Endothelial cell of umbilical vein (primary cell): ENCODE results near the gene CTIF. TPM values are rescaled to one million over a fixed set of nuclear protein-coding genes. Genes with fewer than 3 reads are reported as not detected.

Source experiments
- BruUV-seq: library from RNA; stranded (reverse); fragments of 400-500 nt; replicated peaks from 2 replicates; lab custom pipeline; 2021; lab: Mats Ljungman, UMichigan
- CTCF ChIA-PET: fragments of 300-600, 350-600 bp; sonication (Branson Sonifier 250); formaldehyde crosslinking; loops from one replicate; lab custom pipeline; 2021; ENCODE audit warnings: antibody characterized with exemption, inconsistent platforms; lab: Charles Lee
- POLR2A ChIA-PET: fragments of 300-600, 350-600 bp; sonication (Branson Sonifier 250); formaldehyde crosslinking; loops from one replicate; lab custom pipeline; 2021; ENCODE audit warnings: antibody characterized with exemption, inconsistent platforms; lab: Charles Lee
- DNase-seq: peaks from one replicate; pipeline ENCODE4 v3.0.0-alpha.2; 2011; ENCODE audit warnings: low read depth, low spot score
- FAIRE-seq: peaks from 2 replicates; lab custom pipeline; 2011; peaks lifted over from hg19 to GRCh38; lab: Jason Lieb, UNC
- H2AFZ ChIP-seq: 2 replicates; pipeline ENCODE4 v1.6.0; 2012; ENCODE audit warnings: low read depth, low read length, control low read depth, inconsistent platforms
- H3K27ac ChIP-seq: 2 replicates; pipeline ENCODE4 v1.5.1; 2011; ENCODE audit warnings: low read depth, mild to moderate bottlenecking, control low read depth, low read length, moderate library complexity; ENCODE audit not compliant: insufficient read depth
- H3K27me3 ChIP-seq, 2 experiments: 2 replicates each; pipeline versions ENCODE4 v1.6.0 to v1.6.1; 2011; ENCODE audit warnings: low read length in 2 of 2, mixed read lengths in 1 of 2; ENCODE audit not compliant: control insufficient read depth in 2 of 2, insufficient read depth in 2 of 2
- H3K36me3 ChIP-seq, 2 experiments: 2 replicates in 1 of 2; 3 replicates in 1 of 2; pipeline ENCODE4 v1.5.1; 2011; ENCODE audit warnings: low read length in 2 of 2, mild to moderate bottlenecking in 1 of 2, moderate library complexity in 1 of 2; ENCODE audit not compliant: control insufficient read depth in 2 of 2, insufficient read depth in 2 of 2; ENCODE audit errors: extremely low read depth in 1 of 2
- H3K4me1 ChIP-seq: 3 replicates; pipeline ENCODE4 v1.5.1; 2011; ENCODE audit warnings: mild to moderate bottlenecking, low read length; ENCODE audit not compliant: control insufficient read depth, insufficient read depth; ENCODE audit errors: extremely low read depth
- H3K4me2 ChIP-seq: 2 replicates; pipeline ENCODE4 v1.6.1; 2011; ENCODE audit warnings: low read length, control low read depth, mixed read lengths; ENCODE audit not compliant: insufficient read depth
- H3K4me3 ChIP-seq, 3 experiments: fragments of 200-600 bp in 1 of 3; sonication (generic), shearing (Covaris generic) in 1 of 3; replicated peaks in 1 of 3; 2 replicates each; pipeline ENCODE4 v1.5.1; 2011 to 2016; ENCODE audit warnings: control low read depth in 3 of 3, low read length in 3 of 3, mild to moderate bottlenecking in 2 of 3, inconsistent platforms in 1 of 3, low read depth in 1 of 3, moderate library complexity in 1 of 3; ENCODE audit not compliant: insufficient read depth in 1 of 3
- H3K79me2 ChIP-seq: 2 replicates; pipeline ENCODE4 v1.6.0; 2012; ENCODE audit warnings: low read length, inconsistent platforms; ENCODE audit not compliant: control insufficient read depth, insufficient read depth
- H3K9ac ChIP-seq: replicated peaks from 2 replicates; pipeline ENCODE3; 2011; ENCODE audit warnings: low read length, control low read depth; ENCODE audit not compliant: insufficient read depth; ENCODE audit errors: extremely low read depth
- H3K9me1 ChIP-seq: replicated peaks from 3 replicates; pipeline ENCODE4 v1.6.0; 2011; ENCODE audit warnings: mild to moderate bottlenecking, low read length; ENCODE audit not compliant: control insufficient read depth, insufficient read depth; ENCODE audit errors: extremely low read depth
- H3K9me3 ChIP-seq: replicated peaks from 2 replicates; pipeline ENCODE4 v1.5.1; 2012; ENCODE audit warnings: low read length, inconsistent platforms; ENCODE audit not compliant: control insufficient read depth, insufficient read depth
- H4K20me1 ChIP-seq: replicated peaks from 2 replicates; pipeline ENCODE3; 2011; ENCODE audit warnings: mild to moderate bottlenecking, low read length; ENCODE audit not compliant: control insufficient read depth, insufficient read depth; ENCODE audit errors: extremely low read depth
- EZH2 ChIP-seq: IDR thresholded peaks from 2 replicates; pipeline ENCODE4 v1.6.1; 2012; ENCODE audit warnings: borderline replicate concordance, low read depth, mild to moderate bottlenecking, moderate library complexity, low read length, inconsistent platforms; ENCODE audit not compliant: severe bottlenecking
- FOS ChIP-seq: IDR thresholded peaks from 2 replicates; pipeline ENCODE4 v1.6.1; 2011; ENCODE audit warnings: mild to moderate bottlenecking, low read length, moderate library complexity, borderline replicate concordance; ENCODE audit not compliant: insufficient read depth
- GATA2 ChIP-seq: IDR thresholded peaks from 2 replicates; pipeline ENCODE4 v1.7.0; 2011; ENCODE audit warnings: low read depth, mild to moderate bottlenecking, moderate library complexity, mixed read lengths, low read length; ENCODE audit not compliant: insufficient read length, insufficient read depth
- JUN ChIP-seq: IDR thresholded peaks from 2 replicates; pipeline ENCODE4 v1.6.1; 2011; ENCODE audit warnings: borderline replicate concordance, low read depth; ENCODE audit not compliant: insufficient read length, insufficient read depth
- MYC ChIP-seq: IDR thresholded peaks from one replicate; pipeline ENCODE4 v1.6.1; 2011; ENCODE audit warnings: mild to moderate bottlenecking, low read depth, low read length
- POLR2A ChIP-seq: IDR thresholded peaks from 2 replicates; pipeline ENCODE4 v1.6.1; 2012; ENCODE audit warnings: low read depth, mild to moderate bottlenecking, control low read depth, low read length
- POLR2AphosphoS5 ChIP-seq: IDR thresholded peaks from 2 replicates; pipeline ENCODE4 v1.6.1; 2012; ENCODE audit warnings: low read depth, mild to moderate bottlenecking, control low read depth, low read length, moderate library complexity; ENCODE audit not compliant: insufficient read depth
- dilution Hi-C: fragments of 300-500 bp; cut with MboI; formaldehyde crosslinking; loops from one replicate; pipeline ENCODE4 v1.15.0; 2019; ENCODE audit warnings: low sequenced_read_pairs; ENCODE audit not compliant: extremely low pct_ligation_motif_present
- intact Hi-C: fragments of 100-400 bp; cut with micrococcal nuclease; formaldehyde crosslinking; loops from one replicate; pipeline ENCODE4 v1.10.0; 2022
- polyA plus RNA-seq, 4 experiments: library from polyadenylated mRNA; depleted of rRNA in 3 of 4; stranded (reverse) in 3 of 4; unstranded in 1 of 4; fragments of >200 nt; gene quantifications; 2 replicates each; pipeline versions ENCODE4 v1.2.1 to v1.2.3, GENCODE V29; 2011 to 2012; ENCODE audit warnings: missing spikeins in 1 of 4
- total RNA-seq: library from RNA; stranded (reverse); gene quantifications from 2 replicates; pipeline ENCODE4 v1.2.3, GENCODE V29; 2021
- TF ChIP-seq, protein P1 (sequence below), 2 donors: IDR thresholded peaks; 1 replicate in 1 of 2; 2 replicates in 1 of 2; pipeline ENCODE4 v1.5.1; 2011; ENCODE audit warnings: low read length in 2 of 2, mild to moderate bottlenecking in 2 of 2, moderate library complexity in 2 of 2, control low read depth in 1 of 2, inconsistent platforms in 1 of 2, low read depth in 1 of 2; ENCODE audit not compliant: insufficient read depth in 1 of 2; ENCODE audit errors: extremely low read depth in 1 of 2
- TF ChIP-seq, protein P2 (sequence below): IDR thresholded peaks from 2 replicates; pipeline ENCODE4 v1.6.1; 2011; ENCODE audit not compliant: insufficient read depth, insufficient read length

The CTIF gene
- total and polyA plus RNA-seq, 2 donors (not counting 3 experiments of a cell fraction or from before 2014, with no cell fraction given) = 20.9 to 57.7 TPM

DNA sequence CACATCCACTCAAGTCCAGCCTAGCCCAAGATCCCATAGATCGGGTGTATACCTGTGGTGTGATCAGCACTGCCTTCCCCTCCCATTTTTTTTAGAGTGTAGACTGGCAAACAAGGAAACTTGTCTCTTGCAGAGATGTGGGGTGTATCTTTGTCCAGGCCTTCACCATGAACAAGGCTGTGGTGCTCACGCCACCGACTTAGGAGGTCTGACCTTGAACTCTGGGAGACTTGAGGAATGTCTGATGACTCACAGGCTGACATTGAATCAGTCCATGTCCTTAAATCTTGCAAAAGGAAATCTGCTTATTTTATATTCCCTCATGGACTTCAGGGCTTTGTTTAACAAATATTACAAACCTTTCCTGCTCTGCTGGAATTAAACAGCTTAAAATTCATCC is 4.5 kb upstream of the CTIF start:
- POLR2A ChIA-PET = no interaction called here
- Histone ChIP-seq H3K79me2 (peaks cover 2% of the 10 kb centered on the region), H3K4me3 (no peak overlapping the region), H3K4me1 (peaks cover 22% of the 10 kb centered on the region), H3K9ac (no peak overlapping the region), H3K9me3 (no peaks in the 10 kb centered on the region), H4K20me1 (no peaks in the 10 kb centered on the region), H3K4me2 (no peak overlapping the region), H3K9me1 (no peaks in the 10 kb centered on the region), H3K27me3 (no peaks in the 10 kb centered on the region), H2AFZ (peak overlapping the region; percentile 6), H3K27ac (no peak overlapping the region), H3K36me3 (no peaks in the 10 kb centered on the region)
- intact Hi-C loops = loop anchor here (10.0 kb wide), 1 partner anchor 530 kb away; no protein-coding TSS in a partner anchor
- CTCF ChIA-PET = interaction anchor here (0.7 to 1.8 kb wide), 2 partner anchors 48 to 103 kb away, joined by 3 to 5 read pairs; no protein-coding TSS in a partner anchor
- DNase-seq = peak; percentile 19
- no TSS peak for BruUV-seq
- peak; percentile 76 for FAIRE-seq
- dilution Hi-C loops = no loop called here
- TF ChIP-seq EZH2 (no peak), FOS (peak; percentile 60), JUN (no peak)
- TF ChIP-seq, protein P1, sequence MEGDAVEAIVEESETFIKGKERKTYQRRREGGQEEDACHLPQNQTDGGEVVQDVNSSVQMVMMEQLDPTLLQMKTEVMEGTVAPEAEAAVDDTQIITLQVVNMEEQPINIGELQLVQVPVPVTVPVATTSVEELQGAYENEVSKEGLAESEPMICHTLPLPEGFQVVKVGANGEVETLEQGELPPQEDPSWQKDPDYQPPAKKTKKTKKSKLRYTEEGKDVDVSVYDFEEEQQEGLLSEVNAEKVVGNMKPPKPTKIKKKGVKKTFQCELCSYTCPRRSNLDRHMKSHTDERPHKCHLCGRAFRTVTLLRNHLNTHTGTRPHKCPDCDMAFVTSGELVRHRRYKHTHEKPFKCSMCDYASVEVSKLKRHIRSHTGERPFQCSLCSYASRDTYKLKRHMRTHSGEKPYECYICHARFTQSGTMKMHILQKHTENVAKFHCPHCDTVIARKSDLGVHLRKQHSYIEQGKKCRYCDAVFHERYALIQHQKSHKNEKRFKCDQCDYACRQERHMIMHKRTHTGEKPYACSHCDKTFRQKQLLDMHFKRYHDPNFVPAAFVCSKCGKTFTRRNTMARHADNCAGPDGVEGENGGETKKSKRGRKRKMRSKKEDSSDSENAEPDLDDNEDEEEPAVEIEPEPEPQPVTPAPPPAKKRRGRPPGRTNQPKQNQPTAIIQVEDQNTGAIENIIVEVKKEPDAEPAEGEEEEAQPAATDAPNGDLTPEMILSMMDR (IDR thresholded peaks at IDR 0.05; ENCODE audit: extremely low read depth in 1 of 2, insufficient read depth in 1 of 2, low read depth in 1 of 2, low read length in 2 of 2) = no peak

DNA sequence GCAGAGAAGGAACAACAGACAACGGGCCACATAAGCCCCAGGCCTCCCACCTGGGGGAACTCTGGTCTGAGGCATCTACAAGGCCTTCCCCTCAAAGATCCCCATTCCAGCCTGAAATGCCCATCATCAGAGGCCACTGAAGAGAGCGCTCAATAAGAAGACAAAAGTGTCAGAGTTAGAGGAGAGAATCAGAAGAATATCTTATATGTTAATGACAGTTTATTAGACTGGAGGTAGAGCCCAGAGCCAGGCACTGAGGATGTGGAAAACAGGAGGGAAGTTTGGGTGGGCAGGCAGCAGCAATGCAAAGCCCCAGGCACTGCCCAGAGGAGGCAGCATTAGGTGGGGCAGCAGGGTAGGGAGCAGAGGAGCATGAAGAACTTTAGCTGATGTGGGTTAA is 2.9 kb upstream of the CTIF start:
- intact Hi-C loops = loop anchor here (5.0 to 10.0 kb wide), 2 partner anchors 91 to 531 kb away; no protein-coding TSS in a partner anchor
- dilution Hi-C loops = no loop called here
- Histone ChIP-seq H3K4me1 (peaks cover 22% of the 10 kb centered on the region), H3K9me1 (no peaks in the 10 kb centered on the region), H3K4me2 (no peak overlapping the region), H3K79me2 (peaks cover 2% of the 10 kb centered on the region), H3K9ac (no peak overlapping the region), H3K9me3 (no peaks in the 10 kb centered on the region), H2AFZ (no peak overlapping the region), H3K36me3 (no peaks in the 10 kb centered on the region), H3K27ac (no peak overlapping the region), H4K20me1 (no peaks in the 10 kb centered on the region), H3K27me3 (no peaks in the 10 kb centered on the region), H3K4me3 (no peak overlapping the region)
- FAIRE-seq (no peak), DNase-seq (no peak)
- CTCF ChIA-PET = interaction anchor here (1.8 kb wide), 1 partner anchor 70 kb away, joined by 4 read pairs; no protein-coding TSS in a partner anchor
- TF ChIP-seq, protein P2, sequence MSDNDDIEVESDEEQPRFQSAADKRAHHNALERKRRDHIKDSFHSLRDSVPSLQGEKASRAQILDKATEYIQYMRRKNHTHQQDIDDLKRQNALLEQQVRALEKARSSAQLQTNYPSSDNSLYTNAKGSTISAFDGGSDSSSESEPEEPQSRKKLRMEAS = no peak
- TF ChIP-seq POLR2AphosphoS5 (no peak), GATA2 (no peak), FOS (no peak), POLR2A (no peak), JUN (no peak), MYC (no peak), EZH2 (no peak)
- TF ChIP-seq, protein P1 (IDR thresholded peaks at IDR 0.05; ENCODE audit: extremely low read depth in 1 of 2, insufficient read depth in 1 of 2, low read depth in 1 of 2, low read length in 2 of 2) = no peak
- POLR2A ChIA-PET = no interaction called here
- BruUV-seq = no TSS peak
